ENCODE data around the gene KDM4E. TPM values are rescaled to one million over a fixed set of nuclear protein-coding genes. Genes with fewer than 3 reads are reported as not detected.

Gene KDM4E
- not detected for total RNA-seq

GRCh38 chr11:95024958-95025357, at the start of gene KDM4E:
Gene KDM4E, plus strand, starts transcription at chr11:95025258. Its CDS starts 300 bp downstream, at chr11:95025558.

GRCh38 chr11:95049122-95049521, 24.1 kb downstream of the KDM4E start, which contains the start of gene KDM4F:
Gene KDM4F, plus strand, starts transcription at chr11:95049422.

GRCh38 chr11:95066716-95067038, 41.6 kb downstream of the KDM4E start, which contains the start of gene SRSF8:
Gene SRSF8, plus strand, starts transcription at chr11:95066919. Its CDS starts 308 bp downstream, at chr11:95067227.

Other genes starting within 250 kb of the KDM4E start
- gene CWC15, start 51.7 kb upstream of the KDM4E start, total RNA-seq = 56.3 TPM
- 2.5 TPM for gene KDM4D, start 51.5 kb upstream of the KDM4E start, total RNA-seq
- gene KDM4F, start 24.2 kb downstream of the KDM4E start, total RNA-seq = not detected
- gene SRSF8, start 41.7 kb downstream of the KDM4E start, total RNA-seq = 40.4 TPM
- 42.4 TPM for gene ENDOD1, start 64.6 kb downstream of the KDM4E start, total RNA-seq
- gene SESN3, start 205.9 kb downstream of the KDM4E start, total RNA-seq = 140 TPM